Astrocyte of the spinal cord (primary cell): ENCODE data around the gene MYO7B.

Source experiments
- DNase-seq: peaks from one replicate; pipeline ENCODE4 v3.0.0; 2011; ENCODE audit warnings: low read depth, low spot score
- H3K4me3 ChIP-seq: 2 replicates; pipeline ENCODE4 v1.5.1; 2011; ENCODE audit warnings: low read depth, mild to moderate bottlenecking, low read length, moderate library complexity
- in situ Hi-C: cut with HindIII; loops from 2 replicates; pipeline ENCODE4 v1.10.0; 2017; ENCODE audit warnings: low sequenced_read_pairs
- TF ChIP-seq, protein P1 (sequence below): IDR thresholded peaks from 2 replicates; pipeline ENCODE4 v1.5.1; 2012; ENCODE audit warnings: low read depth, mild to moderate bottlenecking, low read length, inconsistent platforms

The MYO7B gene

DNA sequence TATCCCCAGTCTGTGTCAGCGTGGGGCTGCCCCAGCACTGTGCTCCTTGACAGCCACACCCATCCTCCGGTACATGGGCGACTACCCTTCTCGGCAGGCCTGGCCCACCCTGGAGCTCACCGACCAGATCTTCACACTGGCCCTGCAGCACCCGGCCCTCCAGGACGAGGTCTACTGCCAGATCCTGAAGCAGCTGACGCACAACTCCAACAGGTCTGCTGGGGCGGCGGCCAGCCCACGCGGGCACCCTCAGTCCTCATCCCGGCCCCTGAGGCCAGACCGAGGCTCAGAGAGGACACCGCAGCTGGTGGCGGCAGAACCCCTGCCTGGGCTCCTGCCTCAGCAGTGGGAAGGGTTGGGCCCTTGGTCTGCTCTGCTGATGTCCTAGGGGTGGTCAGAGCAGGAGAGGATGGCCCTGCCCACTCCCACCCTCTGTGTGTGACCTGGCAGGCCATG, 96.1 kb downstream of the MYO7B start:
- DNase-seq, result no peak
- H3K4me3 ChIP-seq, result no peak overlapping the region
- TF ChIP-seq, protein P1, sequence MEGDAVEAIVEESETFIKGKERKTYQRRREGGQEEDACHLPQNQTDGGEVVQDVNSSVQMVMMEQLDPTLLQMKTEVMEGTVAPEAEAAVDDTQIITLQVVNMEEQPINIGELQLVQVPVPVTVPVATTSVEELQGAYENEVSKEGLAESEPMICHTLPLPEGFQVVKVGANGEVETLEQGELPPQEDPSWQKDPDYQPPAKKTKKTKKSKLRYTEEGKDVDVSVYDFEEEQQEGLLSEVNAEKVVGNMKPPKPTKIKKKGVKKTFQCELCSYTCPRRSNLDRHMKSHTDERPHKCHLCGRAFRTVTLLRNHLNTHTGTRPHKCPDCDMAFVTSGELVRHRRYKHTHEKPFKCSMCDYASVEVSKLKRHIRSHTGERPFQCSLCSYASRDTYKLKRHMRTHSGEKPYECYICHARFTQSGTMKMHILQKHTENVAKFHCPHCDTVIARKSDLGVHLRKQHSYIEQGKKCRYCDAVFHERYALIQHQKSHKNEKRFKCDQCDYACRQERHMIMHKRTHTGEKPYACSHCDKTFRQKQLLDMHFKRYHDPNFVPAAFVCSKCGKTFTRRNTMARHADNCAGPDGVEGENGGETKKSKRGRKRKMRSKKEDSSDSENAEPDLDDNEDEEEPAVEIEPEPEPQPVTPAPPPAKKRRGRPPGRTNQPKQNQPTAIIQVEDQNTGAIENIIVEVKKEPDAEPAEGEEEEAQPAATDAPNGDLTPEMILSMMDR, result no peak
- in situ Hi-C loops, result no loop called here

DNA sequence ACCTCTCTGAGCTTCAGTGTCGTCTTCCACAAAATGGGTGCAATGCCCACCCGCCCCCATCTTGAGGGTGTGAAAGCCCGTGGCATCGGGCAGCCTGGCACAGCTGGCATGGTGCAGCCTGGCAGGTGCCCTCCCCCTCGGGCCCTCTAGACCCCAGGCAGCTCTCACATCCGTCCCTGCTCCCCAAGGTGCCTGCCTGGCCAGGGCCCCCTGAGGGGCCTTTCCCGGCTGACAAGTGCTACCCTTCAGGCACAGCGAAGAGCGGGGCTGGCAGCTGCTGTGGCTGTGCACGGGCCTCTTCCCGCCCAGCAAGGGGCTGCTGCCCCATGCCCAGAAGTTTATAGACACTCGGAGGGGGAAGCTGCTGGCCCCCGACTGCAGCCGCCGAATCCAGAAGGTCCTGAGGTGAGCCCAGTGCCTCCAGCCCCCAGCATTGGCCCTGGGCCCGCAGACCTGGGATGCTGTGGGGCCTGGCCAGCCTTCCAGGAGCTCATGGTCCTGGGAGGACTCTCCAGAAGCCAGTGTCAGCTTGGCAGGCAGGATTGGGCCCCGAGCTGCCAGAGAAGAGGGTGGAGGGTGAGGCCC, 96.6 kb downstream of the MYO7B start:
- TF ChIP-seq, protein P1, result no peak
- no peak for DNase-seq
- H3K4me3 ChIP-seq, result no peak overlapping the region
- in situ Hi-C loops, result no loop called here

DNA sequence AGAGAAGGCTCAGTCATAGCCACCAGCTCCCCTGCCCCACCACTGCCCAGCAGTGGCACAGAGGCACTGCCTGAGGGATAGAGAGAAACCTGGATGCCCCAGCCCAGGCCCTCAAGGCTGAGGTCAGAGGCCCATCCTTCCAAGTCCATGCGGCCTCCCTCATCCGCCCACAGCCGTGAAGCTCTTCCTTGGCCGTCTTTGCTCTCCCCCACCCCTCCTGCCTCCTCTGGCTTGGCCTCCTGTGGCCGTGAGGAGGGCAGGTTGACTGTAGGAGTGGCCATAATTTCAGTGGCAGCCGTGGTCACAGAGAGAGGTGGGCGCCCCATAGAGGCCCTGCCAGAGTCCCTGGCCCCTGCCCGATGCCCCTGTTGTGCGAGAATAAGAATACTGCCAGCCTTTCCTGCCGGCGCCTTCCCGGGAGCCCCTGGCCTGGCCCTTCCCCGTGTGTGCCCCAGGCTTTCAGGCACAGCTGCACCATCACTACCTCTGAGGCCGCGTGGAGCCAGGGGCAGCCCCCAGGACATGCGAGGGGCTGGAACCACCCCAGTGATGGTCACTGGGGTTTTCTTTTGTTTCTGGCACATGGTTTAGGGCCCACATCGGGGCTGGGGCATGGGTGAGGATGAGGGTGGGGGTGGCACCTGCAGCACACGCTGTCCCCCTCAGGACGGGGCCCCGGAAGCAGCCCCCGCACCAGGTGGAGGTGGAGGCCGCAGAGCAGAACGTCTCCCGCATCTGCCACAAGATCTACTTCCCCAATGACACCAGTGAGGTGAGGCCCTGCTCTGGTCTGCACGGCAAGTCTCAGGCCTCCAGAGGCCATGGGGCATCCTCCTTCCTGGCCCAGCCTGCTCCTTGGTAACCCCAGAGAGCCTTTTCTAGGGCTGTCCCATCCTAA, 97.4 kb downstream of the MYO7B start:
- H3K4me3 ChIP-seq, result no peak overlapping the region
- in situ Hi-C loops, result no loop called here
- DNase-seq, result no peak
- TF ChIP-seq, protein P1, result no peak

DNA sequence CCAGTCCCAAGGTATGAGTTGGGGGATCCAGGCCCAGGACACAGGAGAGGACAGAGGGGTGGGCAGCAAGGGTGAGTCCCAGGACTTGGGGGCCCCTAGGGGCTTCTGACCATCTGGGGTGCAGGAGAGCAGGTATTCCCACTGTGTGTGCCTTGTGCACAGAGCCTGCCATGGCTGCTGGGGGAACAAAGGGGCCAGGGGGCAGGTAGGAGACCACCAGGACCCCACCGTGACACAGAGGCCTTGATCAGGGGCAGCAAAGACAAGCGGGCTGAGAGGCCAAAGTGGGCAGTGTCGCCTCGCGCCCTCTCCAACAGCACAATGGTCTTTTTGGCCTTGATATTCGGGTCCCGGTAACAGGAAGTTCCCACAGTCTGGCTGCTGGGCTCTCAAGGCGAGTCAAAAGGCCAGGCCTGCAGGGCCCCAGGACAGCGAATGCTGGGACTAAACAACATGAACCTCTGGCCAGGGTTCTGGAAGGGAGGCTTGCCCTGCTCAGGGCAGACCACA, 98.1 kb downstream of the MYO7B start:
- no peak for DNase-seq
- TF ChIP-seq, protein P1, result no peak
- H3K4me3 ChIP-seq, result no peak overlapping the region
- in situ Hi-C loops, result no loop called here

DNA sequence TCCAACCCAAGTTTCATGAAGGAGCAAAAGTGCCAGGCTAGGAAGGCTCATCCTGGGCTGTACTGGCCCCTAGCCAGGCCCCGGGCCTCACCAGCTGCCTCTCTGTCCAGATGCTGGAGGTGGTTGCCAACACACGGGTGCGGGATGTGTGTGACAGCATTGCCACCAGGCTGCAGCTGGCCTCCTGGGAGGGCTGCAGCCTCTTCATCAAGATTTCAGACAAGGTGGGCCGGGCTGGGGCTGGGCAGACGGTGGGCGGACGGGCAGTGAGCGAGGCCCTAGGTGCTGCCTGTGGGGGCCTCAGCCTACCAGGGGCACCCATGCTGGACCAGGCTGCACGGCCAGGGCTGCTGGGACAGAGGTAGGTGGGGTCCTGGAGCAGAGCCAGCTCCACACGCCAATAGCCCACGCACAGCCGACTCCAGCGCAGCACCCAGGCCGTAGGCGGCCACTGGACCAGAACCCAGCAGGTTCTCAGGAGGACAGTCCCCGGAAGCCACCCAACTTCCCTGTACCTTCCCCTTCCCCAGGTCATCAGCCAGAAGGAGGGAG, 98.7 kb downstream of the MYO7B start:
- in situ Hi-C loops, result no loop called here
- TF ChIP-seq, protein P1, result no peak
- DNase-seq, result no peak
- H3K4me3 ChIP-seq, result no peak overlapping the region

DNA sequence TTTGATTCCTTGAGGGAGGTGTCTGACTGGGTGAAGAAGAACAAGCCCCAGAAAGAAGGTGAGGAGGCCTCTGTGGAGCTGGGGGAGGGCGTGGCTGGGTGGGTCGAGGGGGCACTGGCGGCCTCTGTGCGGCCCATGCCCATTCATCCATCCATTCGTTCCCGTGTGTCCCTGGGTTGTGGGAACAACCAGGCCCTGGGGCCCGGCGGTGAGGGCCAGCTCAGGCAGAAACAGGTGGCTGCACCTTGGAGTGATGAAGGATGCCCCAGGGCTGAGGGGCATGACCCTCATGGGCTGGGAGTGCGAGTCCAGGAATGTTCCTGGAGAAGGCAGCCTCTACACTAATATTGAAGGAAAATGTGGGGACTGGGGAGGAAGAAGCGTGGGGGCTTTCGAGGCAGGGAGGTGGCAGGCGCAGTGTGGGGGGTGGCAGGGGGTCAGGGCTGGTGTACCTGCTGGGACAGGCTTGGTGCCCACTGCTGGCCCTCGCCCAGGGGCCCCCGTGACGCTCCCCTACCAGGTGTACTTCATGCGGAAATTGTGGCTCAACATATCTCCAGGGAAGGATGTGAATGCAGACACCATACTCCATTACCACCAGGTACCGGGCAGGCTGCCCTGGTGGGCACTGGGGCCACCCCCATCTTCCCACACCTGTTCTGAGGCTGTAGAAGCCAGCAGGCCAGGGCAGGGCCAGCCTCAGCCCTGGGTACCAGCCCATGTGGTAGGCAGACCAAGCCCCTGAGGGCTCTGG, 99.3 kb downstream of the MYO7B start:
- H3K4me3 ChIP-seq, result no peak overlapping the region
- TF ChIP-seq, protein P1, result no peak
- no peak for DNase-seq
- in situ Hi-C loops, result no loop called here
